Esophagus squamous epithelium (tissue), 4 donors: ENCODE results near the gene FILIP1L.

ENCODE experiments used
- CTCF ChIP-seq, 6 experiments: fragments of 450-650 bp in 4 of 6; fragments of 200-600 bp in 2 of 6; sonication (generic) in 2 of 6; IDR thresholded peaks; one replicate each; pipeline ENCODE4 v1.5.1; 2016 to 2019; ENCODE audit warnings: antibody characterized with exemption in 6 of 6, mild to moderate bottlenecking in 4 of 6, moderate library complexity in 4 of 6
- POLR2A ChIP-seq, 4 donors: fragments of 450-650 bp; IDR thresholded peaks; one replicate each; pipeline ENCODE4 v1.6.1; 2017; ENCODE audit warnings: antibody characterized with exemption in 4 of 4, mild to moderate bottlenecking in 4 of 4, moderate library complexity in 3 of 4

GRCh38 chr3:99960941-99961340 is 153.4 kb downstream of the FILIP1L start:
- TF ChIP-seq CTCF (IDR thresholded peaks at IDR 0.05), result no peak
- no peak for TF ChIP-seq POLR2A (IDR thresholded peaks at IDR 0.05)
